Panc1 (cell line): ENCODE data around the gene PUDP. TPM values are rescaled to one million over a fixed set of nuclear protein-coding genes. Genes with fewer than 3 reads are reported as not detected.

Experiments used
- ATAC-seq: fragments of 200-7000 bp; cut with Tn5 transposase; 2 replicates; pipeline ENCODE4 v1.9.1; 2020; ENCODE audit warnings: mild to moderate bottlenecking, moderate library complexity
- BruUV-seq: library from RNA; stranded (reverse); fragments of 400-500 nt; replicated peaks from 2 replicates; lab custom pipeline; 2021; lab: Mats Ljungman, UMichigan
- CTCF ChIA-PET: fragments of 300-600 bp; sonication (Branson Sonifier 250); formaldehyde crosslinking; loops from one replicate; lab custom pipeline; 2022; ENCODE audit warnings: antibody characterized with exemption; lab: Charles Lee
- POLR2A ChIA-PET: fragments of 300-600 bp; sonication (Branson Sonifier 250); formaldehyde crosslinking; loops from one replicate; lab custom pipeline; 2022; ENCODE audit warnings: antibody characterized with exemption; lab: Charles Lee
- DNase-seq: peaks from one replicate; pipeline ENCODE4 v3.0.0-alpha.2; 2010; ENCODE audit warnings: low read depth, low spot score
- H3K27ac ChIP-seq: 2 replicates; pipeline ENCODE4 v1.5.1; 2011; ENCODE audit warnings: mild to moderate bottlenecking, low read length, inconsistent platforms
- H3K27me3 ChIP-seq: fragments of 200-500 bp; sonication (Bioruptor generic); 2 replicates; pipeline ENCODE4 v1.6.0; 2014; ENCODE audit warnings: low read length, inconsistent platforms; ENCODE audit not compliant: control insufficient read depth, insufficient read depth
- H3K36me3 ChIP-seq: fragments of 200-500 bp; sonication (Bioruptor generic); 2 replicates; pipeline ENCODE4 v1.5.1; 2014; ENCODE audit warnings: inconsistent platforms, mild to moderate bottlenecking, low read length, moderate library complexity; ENCODE audit not compliant: control insufficient read depth, insufficient read depth
- H3K4me1 ChIP-seq: 2 replicates; pipeline ENCODE4 v1.5.1; 2011; ENCODE audit warnings: inconsistent platforms, mild to moderate bottlenecking, low read length, moderate library complexity; ENCODE audit not compliant: control insufficient read depth, insufficient read depth
- H3K4me3 ChIP-seq, 2 experiments: 2 replicates each; pipeline ENCODE4 v1.5.1; 2011 to 2012; ENCODE audit warnings: low read depth in 2 of 2, low read length in 2 of 2, mild to moderate bottlenecking in 2 of 2, inconsistent platforms in 1 of 2, moderate library complexity in 1 of 2
- H3K9me3 ChIP-seq: fragments of 200-500 bp; sonication (Bioruptor generic); 2 replicates; pipeline ENCODE4 v1.5.1; 2014; ENCODE audit warnings: low read depth, mild to moderate bottlenecking, inconsistent platforms, low read length, moderate library complexity; ENCODE audit not compliant: control insufficient read depth, insufficient read depth
- CTCF ChIP-seq: fragments of 450-650 bp; IDR thresholded peaks from 2 replicates; pipeline ENCODE4 v1.5.1; 2017; ENCODE audit warnings: mild to moderate bottlenecking
- POLR2AphosphoS5 ChIP-seq: IDR thresholded peaks from 2 replicates; pipeline ENCODE4 v1.6.1; 2012; ENCODE audit warnings: mild to moderate bottlenecking, low read depth, low read length, moderate library complexity
- REST ChIP-seq, 2 experiments: IDR thresholded peaks; 2 replicates each; pipeline ENCODE4 v1.6.1; 2011 to 2012; ENCODE audit warnings: low read depth in 2 of 2, control low read depth in 1 of 2, low read length in 1 of 2, mild to moderate bottlenecking in 1 of 2, moderate library complexity in 1 of 2; ENCODE audit not compliant: insufficient read depth in 1 of 2
- SIN3A ChIP-seq: IDR thresholded peaks from 2 replicates; pipeline ENCODE4 v1.6.1; 2012; ENCODE audit warnings: low read depth, mild to moderate bottlenecking, low read length, moderate library complexity, borderline replicate concordance; ENCODE audit not compliant: insufficient read depth
- TCF7L2 ChIP-seq: IDR thresholded peaks from 2 replicates; pipeline ENCODE4 v1.6.1; 2011; ENCODE audit warnings: mild to moderate bottlenecking, low read depth, low read length, inconsistent platforms
- in situ Hi-C: cut with HindIII; loops from 2 replicates; pipeline ENCODE4 v1.10.0; 2016; ENCODE audit warnings: low sequenced_read_pairs, low pct_unique_long_range_greater_than_20kb
- intact Hi-C: fragments of 100-400 bp; cut with micrococcal nuclease; formaldehyde crosslinking; loops from one replicate; pipeline ENCODE4 v1.10.0; 2022; ENCODE audit not compliant: unreplicated experiment
- total RNA-seq: library from RNA; stranded (reverse); gene quantifications from one replicate; pipeline ENCODE4 v1.2.1, GENCODE V29; 2021; ENCODE audit not compliant: unreplicated experiment

The PUDP gene
- total RNA-seq, 1 experiment from 2014 or later: 14.2 TPM

- no TSS peak for BruUV-seq
- ATAC-seq: no peak
- CTCF ChIA-PET: no interaction called here
- Histone ChIP-seq H3K27ac (no peak overlapping the region), H3K4me3 (no peak overlapping the region), H3K36me3 (no peaks in the 10 kb centered on the region), H3K4me1 (no peaks in the 10 kb centered on the region), H3K9me3 (no peaks in the 10 kb centered on the region), H3K27me3 (no peaks in the 10 kb centered on the region)
- no peak for DNase-seq
- intact Hi-C loops (no loop called here), in situ Hi-C loops (no loop called here)
- POLR2A ChIA-PET: no interaction called here
- TF ChIP-seq REST (IDR thresholded peaks at IDR 0.05; ENCODE audit: insufficient read depth in 1 of 2, low read depth in 2 of 2, low read length in 1 of 2): no peak
- no peak for TF ChIP-seq SIN3A
- TF ChIP-seq TCF7L2: no peak
- no peak for TF ChIP-seq POLR2AphosphoS5
- TF ChIP-seq CTCF: no peak
Observed at GRCh38 chrX:7050271-7050670, 97.7 kb downstream of the PUDP start.

- Histone ChIP-seq H3K9me3 (no peaks in the 10 kb centered on the region), H3K4me3 (no peak overlapping the region), H3K36me3 (no peaks in the 10 kb centered on the region), H3K27ac (no peak overlapping the region), H3K4me1 (no peaks in the 10 kb centered on the region), H3K27me3 (no peaks in the 10 kb centered on the region)
- ATAC-seq: no peak
- ChIA-PET CTCF (no interaction called here), POLR2A (no interaction called here)
- BruUV-seq: no TSS peak
- in situ Hi-C loops (no loop called here), intact Hi-C loops (no loop called here)
- no peak for DNase-seq
- TF ChIP-seq TCF7L2: no peak
- TF ChIP-seq POLR2AphosphoS5: no peak
- no peak for TF ChIP-seq CTCF
- no peak for TF ChIP-seq REST (IDR thresholded peaks at IDR 0.05; ENCODE audit: insufficient read depth in 1 of 2, low read depth in 2 of 2, low read length in 1 of 2)
- no peak for TF ChIP-seq SIN3A
Observed at GRCh38 chrX:7047951-7048350, 100.0 kb downstream of the PUDP start.
